HCT116 (cell line): ENCODE measurements around the gene ACACB.

Experiments used
- ELF1 ChIP-seq: IDR thresholded peaks from 2 replicates; pipeline ENCODE4 v1.6.1; 2012; ENCODE audit warnings: low read depth, borderline replicate concordance
- EZH2phosphoT487 ChIP-seq: fragments of 200-600 bp; IDR thresholded peaks from 2 replicates; pipeline ENCODE4 v1.6.1; 2018; ENCODE audit warnings: antibody characterized with exemption, borderline replicate concordance
- MAX ChIP-seq: IDR thresholded peaks from 2 replicates; pipeline ENCODE4 v1.6.1; 2012
- POLR2A ChIP-seq: IDR thresholded peaks from 2 replicates; pipeline ENCODE4 v1.7.0; 2011; ENCODE audit warnings: borderline replicate concordance; ENCODE audit not compliant: insufficient read depth, insufficient read length; ENCODE audit errors: extremely low read depth
- POLR2AphosphoS5 ChIP-seq: IDR thresholded peaks from 2 replicates; pipeline ENCODE4 v1.6.1; 2011; ENCODE audit warnings: mild to moderate bottlenecking, low read depth, low read length, moderate library complexity
- REST ChIP-seq: IDR thresholded peaks from 2 replicates; pipeline ENCODE4 v1.6.1; 2012; ENCODE audit warnings: low read depth
- SP1 ChIP-seq: IDR thresholded peaks from 2 replicates; pipeline ENCODE4 v1.6.1; 2012; ENCODE audit warnings: low read depth
- SRF ChIP-seq: IDR thresholded peaks from 2 replicates; pipeline ENCODE4 v1.6.1; 2012; ENCODE audit warnings: low read depth
- TCF7L2 ChIP-seq: IDR thresholded peaks from 2 replicates; pipeline ENCODE4 v1.7.0; 2011; ENCODE audit warnings: borderline replicate concordance, inconsistent platforms; ENCODE audit not compliant: insufficient read depth, insufficient read length; ENCODE audit errors: extremely low read depth
- ZBTB33 ChIP-seq: IDR thresholded peaks from 2 replicates; pipeline ENCODE4 v1.6.1; 2011; ENCODE audit warnings: mild to moderate bottlenecking, low read length, moderate library complexity; ENCODE audit not compliant: insufficient replicate concordance; ENCODE audit errors: extremely low read depth
- TF ChIP-seq, protein P1 (sequence below), 3 experiments: fragments of 200-600 bp in 1 of 3; sonication (generic) in 1 of 3; IDR thresholded peaks in 2 of 3; conservative IDR thresholded peaks in 1 of 3; 2 replicates each; pipeline ENCODE4 v1.5.1; 2012 to 2017; ENCODE audit warnings: low read depth in 2 of 3, low read length in 2 of 3, antibody characterized with exemption in 1 of 3, borderline replicate concordance in 1 of 3, control low read depth in 1 of 3, mild to moderate bottlenecking in 1 of 3, mixed read lengths in 1 of 3, mixed run types in 1 of 3, moderate library complexity in 1 of 3; ENCODE audit not compliant: insufficient read depth in 1 of 3

- TF ChIP-seq, protein P1, sequence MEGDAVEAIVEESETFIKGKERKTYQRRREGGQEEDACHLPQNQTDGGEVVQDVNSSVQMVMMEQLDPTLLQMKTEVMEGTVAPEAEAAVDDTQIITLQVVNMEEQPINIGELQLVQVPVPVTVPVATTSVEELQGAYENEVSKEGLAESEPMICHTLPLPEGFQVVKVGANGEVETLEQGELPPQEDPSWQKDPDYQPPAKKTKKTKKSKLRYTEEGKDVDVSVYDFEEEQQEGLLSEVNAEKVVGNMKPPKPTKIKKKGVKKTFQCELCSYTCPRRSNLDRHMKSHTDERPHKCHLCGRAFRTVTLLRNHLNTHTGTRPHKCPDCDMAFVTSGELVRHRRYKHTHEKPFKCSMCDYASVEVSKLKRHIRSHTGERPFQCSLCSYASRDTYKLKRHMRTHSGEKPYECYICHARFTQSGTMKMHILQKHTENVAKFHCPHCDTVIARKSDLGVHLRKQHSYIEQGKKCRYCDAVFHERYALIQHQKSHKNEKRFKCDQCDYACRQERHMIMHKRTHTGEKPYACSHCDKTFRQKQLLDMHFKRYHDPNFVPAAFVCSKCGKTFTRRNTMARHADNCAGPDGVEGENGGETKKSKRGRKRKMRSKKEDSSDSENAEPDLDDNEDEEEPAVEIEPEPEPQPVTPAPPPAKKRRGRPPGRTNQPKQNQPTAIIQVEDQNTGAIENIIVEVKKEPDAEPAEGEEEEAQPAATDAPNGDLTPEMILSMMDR (IDR thresholded peaks at IDR 0.05 in 2 of 3, conservative IDR thresholded peaks at IDR 0.05 in 1 of 3; ENCODE audit: borderline replicate concordance in 1 of 3, insufficient read depth in 1 of 3, low read depth in 2 of 3, low read length in 2 of 3): no peak
- TF ChIP-seq MAX: no peak
- TF ChIP-seq POLR2A: no peak
- no peak for TF ChIP-seq EZH2phosphoT487
- no peak for TF ChIP-seq ZBTB33
- no peak for TF ChIP-seq REST
- TF ChIP-seq SP1: no peak
- no peak for TF ChIP-seq ELF1
- TF ChIP-seq POLR2AphosphoS5: no peak
- TF ChIP-seq TCF7L2: no peak
- TF ChIP-seq SRF: no peak
These were observed 173.7 kb downstream of the ACACB start for GRCh38 chr12:109290061-109290460.
